ENCODE data around the gene EEIG2.

DNA sequence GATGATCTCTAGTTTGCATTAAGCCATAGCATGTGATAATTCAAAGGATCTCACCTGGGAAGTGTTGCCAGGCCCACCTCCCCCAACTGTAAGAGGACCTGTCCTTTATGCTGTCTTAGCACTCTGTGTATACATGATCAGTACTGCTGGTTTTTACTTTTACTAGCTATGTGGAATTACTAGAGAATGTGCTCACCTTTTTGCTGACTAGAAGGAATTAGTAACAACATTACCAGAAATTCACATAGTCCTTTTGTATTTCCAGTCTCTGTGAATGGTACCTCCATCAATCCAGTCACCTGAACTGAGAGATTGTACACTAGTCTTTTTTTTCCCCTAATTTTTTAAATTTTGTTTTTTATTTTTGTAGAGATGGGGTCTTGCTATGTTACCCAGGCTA, 46.6 kb downstream of the EEIG2 start:
- TF ChIP-seq, protein P1, sequence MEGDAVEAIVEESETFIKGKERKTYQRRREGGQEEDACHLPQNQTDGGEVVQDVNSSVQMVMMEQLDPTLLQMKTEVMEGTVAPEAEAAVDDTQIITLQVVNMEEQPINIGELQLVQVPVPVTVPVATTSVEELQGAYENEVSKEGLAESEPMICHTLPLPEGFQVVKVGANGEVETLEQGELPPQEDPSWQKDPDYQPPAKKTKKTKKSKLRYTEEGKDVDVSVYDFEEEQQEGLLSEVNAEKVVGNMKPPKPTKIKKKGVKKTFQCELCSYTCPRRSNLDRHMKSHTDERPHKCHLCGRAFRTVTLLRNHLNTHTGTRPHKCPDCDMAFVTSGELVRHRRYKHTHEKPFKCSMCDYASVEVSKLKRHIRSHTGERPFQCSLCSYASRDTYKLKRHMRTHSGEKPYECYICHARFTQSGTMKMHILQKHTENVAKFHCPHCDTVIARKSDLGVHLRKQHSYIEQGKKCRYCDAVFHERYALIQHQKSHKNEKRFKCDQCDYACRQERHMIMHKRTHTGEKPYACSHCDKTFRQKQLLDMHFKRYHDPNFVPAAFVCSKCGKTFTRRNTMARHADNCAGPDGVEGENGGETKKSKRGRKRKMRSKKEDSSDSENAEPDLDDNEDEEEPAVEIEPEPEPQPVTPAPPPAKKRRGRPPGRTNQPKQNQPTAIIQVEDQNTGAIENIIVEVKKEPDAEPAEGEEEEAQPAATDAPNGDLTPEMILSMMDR (IDR thresholded peaks at IDR 0.05 in 4 of 5, conservative IDR thresholded peaks at IDR 0.05 in 1 of 5), result no peak
- no peak for TF ChIP-seq POLR2A (IDR thresholded peaks at IDR 0.05)
